ENCODE measurements around the gene KDM3B. TPM values are rescaled to one million over a fixed set of nuclear protein-coding genes. Genes with fewer than 3 reads are reported as not detected.

Gene KDM3B
- polyA plus RNA-seq, 1 of the 3 experiments (the other 2 are of a cell fraction) = 22.4 TPM

DNA sequence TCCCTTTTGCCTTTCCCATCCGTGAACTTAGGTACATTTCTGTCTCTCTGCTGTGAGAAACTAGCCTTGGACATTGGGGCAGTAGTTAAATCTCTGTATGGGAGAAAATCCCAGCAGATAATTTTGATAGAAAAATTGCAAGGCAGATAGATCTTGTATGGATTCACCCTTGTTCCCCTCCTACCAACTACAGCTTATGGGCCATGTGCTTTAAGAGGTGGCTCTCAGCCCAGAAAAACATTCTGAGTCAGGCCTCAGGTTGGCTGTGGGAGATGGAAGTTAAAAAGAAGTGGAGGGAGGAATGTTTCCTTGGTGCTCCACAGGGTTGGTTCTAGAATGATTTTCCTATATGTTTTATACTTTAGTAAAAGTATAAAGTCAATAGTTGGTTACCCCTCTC, 1.4 kb upstream of the KDM3B start (continued):
- TF ChIP-seq, protein P1, sequence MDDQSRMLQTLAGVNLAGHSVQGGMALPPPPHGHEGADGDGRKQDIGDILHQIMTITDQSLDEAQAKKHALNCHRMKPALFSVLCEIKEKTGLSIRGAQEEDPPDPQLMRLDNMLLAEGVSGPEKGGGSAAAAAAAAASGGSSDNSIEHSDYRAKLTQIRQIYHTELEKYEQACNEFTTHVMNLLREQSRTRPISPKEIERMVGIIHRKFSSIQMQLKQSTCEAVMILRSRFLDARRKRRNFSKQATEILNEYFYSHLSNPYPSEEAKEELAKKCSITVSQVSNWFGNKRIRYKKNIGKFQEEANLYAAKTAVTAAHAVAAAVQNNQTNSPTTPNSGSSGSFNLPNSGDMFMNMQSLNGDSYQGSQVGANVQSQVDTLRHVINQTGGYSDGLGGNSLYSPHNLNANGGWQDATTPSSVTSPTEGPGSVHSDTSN (IDR thresholded peaks at IDR 0.05) = no peak

DNA sequence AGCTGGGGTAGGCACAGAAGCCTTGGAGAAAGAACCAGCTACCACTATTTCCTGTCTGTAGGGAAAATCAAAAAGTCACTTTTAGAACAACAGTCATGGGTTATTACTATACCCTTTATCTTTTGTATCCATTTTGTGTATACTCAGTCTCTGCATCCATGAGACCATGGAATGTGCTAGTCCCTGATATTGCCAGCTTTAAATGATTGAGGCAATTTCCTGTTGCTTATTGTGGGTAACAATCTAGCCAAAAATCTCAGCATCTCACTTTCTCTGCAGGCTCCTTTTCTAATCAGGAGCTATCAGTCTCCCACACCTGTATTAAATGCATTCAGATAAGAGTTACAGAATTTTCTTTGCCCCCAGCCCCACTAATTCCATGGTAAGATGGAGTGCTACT, 968 bp upstream of the KDM3B start:
- H3K9ac ChIP-seq = no peak overlapping the region
- peaks cover 18 to 31% of the 10 kb centered on the region in 2 experiments for H3K36me3 ChIP-seq (replicated peaks in 1 of 2; ENCODE audit: control insufficient read depth in 1 of 2, insufficient read depth in 2 of 2, low read length in 1 of 2)
- H3K9me3 ChIP-seq = no peaks in the 10 kb centered on the region
- ChIA-PET CTCF (interaction anchor here (0.7 to 8.9 kb wide), 36 partner anchors 10 to 463 kb away, joined by 3 to 239 read pairs (median 8); partner anchors contain the start of genes CDC25C, FAM53C, KIF20A and REEP2), POLR2A (interaction anchor here (0.8 to 3.0 kb wide), 2 partner anchors 13 to 23 kb away, joined by 3 to 44 read pairs; partner anchors contain the start of gene FAM53C)
- TF ChIP-seq FOSL2 (IDR thresholded peaks at IDR 0.05; ENCODE audit: borderline replicate concordance, low read depth) = no peak
- no peaks in the 10 kb centered on the region for H3K9me2 ChIP-seq
- H3K4me3 ChIP-seq (ENCODE audit: low read depth in 2 of 2, low read length in 1 of 2) = no peak overlapping the region
- H3K27ac ChIP-seq (ENCODE audit: low read depth in 2 of 2, low read length in 1 of 2) = peak overlapping the region in 1 of 2 experiments; percentile 59; a peak in 2 of 4 replicates
- H4K20me1 ChIP-seq (ENCODE audit: insufficient read depth) = peaks cover 34% of the 10 kb centered on the region
- peak overlapping the region; percentile 43; the same call in 1 of the 2 replicates for H3K4me2 ChIP-seq
- H2AFZ ChIP-seq (ENCODE audit: low read depth) = no peak overlapping the region
- no peak for DNase-seq
- peaks cover 7 to 9% of the 10 kb centered on the region in 2 experiments; a peak in 3 of 4 replicates for H3K4me1 ChIP-seq (ENCODE audit: control insufficient read depth in 1 of 2, insufficient read depth in 2 of 2, low read depth in 1 of 2, low read length in 1 of 2)
- H3F3A ChIP-seq (replicated peaks; ENCODE audit: insufficient read depth) = peaks cover 53% of the 10 kb centered on the region
- H3K27me3 ChIP-seq (ENCODE audit: insufficient read depth) = no peaks in the 10 kb centered on the region
- H3K79me2 ChIP-seq (ENCODE audit: insufficient read depth) = peaks cover 36% of the 10 kb centered on the region

DNA sequence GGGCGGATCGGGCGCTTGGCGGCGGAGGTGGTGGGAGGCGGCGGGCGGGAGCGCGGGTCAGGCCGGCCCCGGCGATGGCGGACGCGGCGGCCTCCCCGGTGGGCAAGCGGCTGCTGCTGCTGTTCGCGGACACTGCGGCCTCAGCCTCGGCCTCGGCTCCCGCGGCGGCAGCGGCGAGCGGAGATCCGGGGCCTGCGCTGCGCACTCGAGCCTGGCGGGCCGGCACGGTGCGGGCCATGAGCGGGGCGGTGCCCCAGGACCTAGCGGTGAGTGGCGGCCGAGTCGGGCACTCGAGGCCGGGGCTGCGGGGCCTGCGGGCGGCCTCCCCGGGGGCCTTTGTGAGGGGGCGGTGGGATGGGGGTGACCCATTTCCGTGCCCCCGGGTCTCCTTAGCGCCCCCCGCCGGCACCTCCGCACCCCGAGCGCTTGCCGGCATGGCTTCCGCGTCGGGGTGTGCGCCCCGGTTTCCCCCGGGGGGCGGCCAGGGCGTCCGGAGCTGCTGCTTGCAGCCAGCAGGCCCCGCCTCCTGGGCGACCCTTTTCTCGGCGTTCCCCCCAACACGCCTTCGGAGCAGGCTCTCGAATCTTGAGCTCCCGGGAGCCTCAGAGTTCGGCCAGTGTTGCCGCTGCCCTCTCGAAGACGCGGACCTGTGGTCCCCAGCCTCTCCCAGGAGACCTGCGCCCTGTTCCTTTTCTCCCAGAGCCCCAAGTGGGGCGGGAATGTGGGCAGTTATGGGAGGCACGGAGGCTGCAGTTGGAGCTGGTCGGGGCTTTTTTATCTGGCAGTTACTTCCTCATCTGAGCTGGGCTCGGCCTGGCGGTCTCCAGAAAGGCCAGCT, 456 bp downstream of the KDM3B start:
- H4K20me1 ChIP-seq (ENCODE audit: insufficient read depth) = peaks cover 46% of the 10 kb centered on the region

More for the DNA sequence above, 456 bp downstream of the KDM3B start:
- Histone ChIP-seq H3K36me3 (replicated peaks in 1 of 2; ENCODE audit: control insufficient read depth in 1 of 2, insufficient read depth in 2 of 2, low read length in 1 of 2) (peaks cover 17 to 19% of the 10 kb centered on the region in 2 experiments), H3K4me3 (ENCODE audit: low read depth in 2 of 2, low read length in 1 of 2) (peak overlapping the region; percentile 81 to 92), H3K9ac (peak overlapping the region; percentile 97), H3K27ac (ENCODE audit: low read depth in 2 of 2, low read length in 1 of 2) (peak overlapping the region; percentile 81 to 84), H2AFZ (ENCODE audit: low read depth) (peak overlapping the region; percentile 77; the same call in 1 of the 2 replicates), H3F3A (replicated peaks; ENCODE audit: insufficient read depth) (peaks cover 53% of the 10 kb centered on the region), H3K4me1 (ENCODE audit: control insufficient read depth in 1 of 2, insufficient read depth in 2 of 2, low read depth in 1 of 2, low read length in 1 of 2) (peaks cover 7 to 9% of the 10 kb centered on the region in 2 experiments; a peak in 3 of 4 replicates), H3K9me3 (no peaks in the 10 kb centered on the region), H3K9me2 (no peaks in the 10 kb centered on the region), H3K27me3 (ENCODE audit: insufficient read depth) (no peaks in the 10 kb centered on the region), H3K4me2 (peak overlapping the region; percentile 81), H3K79me2 (ENCODE audit: insufficient read depth) (peaks cover 50% of the 10 kb centered on the region)
- CTCF ChIA-PET = interaction anchor here (0.6 to 8.9 kb wide), 79 partner anchors 9 to 465 kb away, joined by 3 to 239 read pairs (median 5); partner anchors contain the start of genes CDC23, CDC25C, ETF1 and FAM53C
- DNase-seq = peak; percentile 81
- POLR2A ChIA-PET = interaction anchor here (0.7 to 3.0 kb wide), 10 partner anchors 10 to 175 kb away, joined by 3 to 44 read pairs (median 4); partner anchors contain the start of genes CDC23, CDC25C, FAM53C and REEP2
- WGBS (ENCODE audit: low lambda C conversion rate) = 2% methylated on average over 37 of the region's 88 CpGs
- TF ChIP-seq, protein P2, sequence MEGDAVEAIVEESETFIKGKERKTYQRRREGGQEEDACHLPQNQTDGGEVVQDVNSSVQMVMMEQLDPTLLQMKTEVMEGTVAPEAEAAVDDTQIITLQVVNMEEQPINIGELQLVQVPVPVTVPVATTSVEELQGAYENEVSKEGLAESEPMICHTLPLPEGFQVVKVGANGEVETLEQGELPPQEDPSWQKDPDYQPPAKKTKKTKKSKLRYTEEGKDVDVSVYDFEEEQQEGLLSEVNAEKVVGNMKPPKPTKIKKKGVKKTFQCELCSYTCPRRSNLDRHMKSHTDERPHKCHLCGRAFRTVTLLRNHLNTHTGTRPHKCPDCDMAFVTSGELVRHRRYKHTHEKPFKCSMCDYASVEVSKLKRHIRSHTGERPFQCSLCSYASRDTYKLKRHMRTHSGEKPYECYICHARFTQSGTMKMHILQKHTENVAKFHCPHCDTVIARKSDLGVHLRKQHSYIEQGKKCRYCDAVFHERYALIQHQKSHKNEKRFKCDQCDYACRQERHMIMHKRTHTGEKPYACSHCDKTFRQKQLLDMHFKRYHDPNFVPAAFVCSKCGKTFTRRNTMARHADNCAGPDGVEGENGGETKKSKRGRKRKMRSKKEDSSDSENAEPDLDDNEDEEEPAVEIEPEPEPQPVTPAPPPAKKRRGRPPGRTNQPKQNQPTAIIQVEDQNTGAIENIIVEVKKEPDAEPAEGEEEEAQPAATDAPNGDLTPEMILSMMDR (IDR thresholded peaks at IDR 0.05) = peak; percentile 43
- TF ChIP-seq MXI1 (IDR thresholded peaks at IDR 0.05; ENCODE audit: low read depth, low read length) (peak; percentile 68), YY1 (IDR thresholded peaks at IDR 0.05; ENCODE audit: low read depth) (peak; percentile 44; the same call in 1 of the 2 replicates), SIN3A (IDR thresholded peaks at IDR 0.05; ENCODE audit: borderline replicate concordance, low read depth, low read length) (0 out of 2 replicates have a peak, but pooled peaks have one; percentile 23), TEAD4 (IDR thresholded peaks at IDR 0.05; ENCODE audit: borderline replicate concordance, insufficient read depth) (no peak), RXRA (IDR thresholded peaks at IDR 0.05; ENCODE audit: borderline replicate concordance, low read depth) (no peak), TAF1 (IDR thresholded peaks at IDR 0.05; ENCODE audit: borderline replicate concordance, low read depth, low read length) (peak; percentile 6; the same call in 1 of the 2 replicates), FOXM1 (IDR thresholded peaks at IDR 0.05; ENCODE audit: low read depth) (peak; percentile 11; the same call in 1 of the 2 replicates)
- TF ChIP-seq, protein P3, sequence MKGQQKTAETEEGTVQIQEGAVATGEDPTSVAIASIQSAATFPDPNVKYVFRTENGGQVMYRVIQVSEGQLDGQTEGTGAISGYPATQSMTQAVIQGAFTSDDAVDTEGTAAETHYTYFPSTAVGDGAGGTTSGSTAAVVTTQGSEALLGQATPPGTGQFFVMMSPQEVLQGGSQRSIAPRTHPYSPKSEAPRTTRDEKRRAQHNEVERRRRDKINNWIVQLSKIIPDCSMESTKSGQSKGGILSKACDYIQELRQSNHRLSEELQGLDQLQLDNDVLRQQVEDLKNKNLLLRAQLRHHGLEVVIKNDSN (IDR thresholded peaks at IDR 0.05; ENCODE audit: borderline replicate concordance, low read depth) = no peak

All from SK-N-SH (cell line).